ENCODE measurements around the gene LPIN3.

DNA sequence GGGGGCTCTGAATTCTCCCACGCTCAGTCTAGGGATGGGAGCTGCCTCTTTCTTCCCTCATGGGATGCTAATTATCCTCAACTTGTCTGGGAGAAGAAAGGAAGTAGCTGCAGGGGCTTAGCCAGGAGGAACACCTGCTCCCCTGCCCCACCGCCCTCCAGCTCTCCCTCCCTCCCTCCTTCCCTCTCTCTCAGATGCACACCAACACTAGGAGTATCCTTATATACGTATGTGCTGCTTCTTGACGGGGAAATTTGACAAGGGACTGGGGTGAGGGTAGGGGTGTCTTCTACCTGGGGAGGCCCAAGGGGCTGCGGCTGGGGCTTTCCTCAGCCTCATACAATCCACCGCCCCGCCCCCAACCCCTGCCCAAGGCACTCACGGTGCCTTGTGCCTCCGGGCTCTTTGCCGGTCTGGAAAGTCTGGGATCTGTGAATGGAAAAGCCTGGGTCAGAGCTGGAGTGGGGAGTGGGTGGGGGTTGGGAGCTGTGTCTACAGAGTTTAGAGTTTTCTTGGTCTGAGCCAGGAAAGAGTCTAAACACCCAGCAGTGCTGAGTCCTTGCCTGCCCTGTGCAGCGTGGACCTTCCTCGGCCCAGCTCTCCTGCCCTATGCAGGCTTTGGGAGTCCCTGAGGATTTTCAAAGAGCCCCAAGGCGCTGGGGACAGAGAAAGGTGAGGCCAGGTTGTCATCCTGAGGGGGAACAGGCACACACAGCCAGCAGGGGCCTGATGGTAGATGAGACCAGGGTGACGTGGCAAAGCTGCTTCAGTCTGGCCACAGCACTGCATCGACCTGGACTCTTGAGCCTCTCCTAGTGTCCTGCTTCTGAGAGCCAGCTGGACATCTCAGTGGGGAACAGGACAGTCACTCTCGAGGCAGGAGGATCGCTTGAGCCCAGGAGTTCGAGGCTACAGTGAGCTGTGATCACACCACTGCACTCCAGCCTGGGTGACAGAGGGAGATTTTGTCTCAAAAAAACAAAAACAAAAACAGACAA lies 55.3 kb downstream of the LPIN3 start:
- no peak for TF ChIP-seq CTCF (IDR thresholded peaks at IDR 0.05)
- no peak for TF ChIP-seq MXI1 (IDR thresholded peaks at IDR 0.05; ENCODE audit: low read depth, low read length)
- TF ChIP-seq POLR2AphosphoS5 (IDR thresholded peaks at IDR 0.05; ENCODE audit: low read depth, low read length), result no peak
- TF ChIP-seq, protein P1, sequence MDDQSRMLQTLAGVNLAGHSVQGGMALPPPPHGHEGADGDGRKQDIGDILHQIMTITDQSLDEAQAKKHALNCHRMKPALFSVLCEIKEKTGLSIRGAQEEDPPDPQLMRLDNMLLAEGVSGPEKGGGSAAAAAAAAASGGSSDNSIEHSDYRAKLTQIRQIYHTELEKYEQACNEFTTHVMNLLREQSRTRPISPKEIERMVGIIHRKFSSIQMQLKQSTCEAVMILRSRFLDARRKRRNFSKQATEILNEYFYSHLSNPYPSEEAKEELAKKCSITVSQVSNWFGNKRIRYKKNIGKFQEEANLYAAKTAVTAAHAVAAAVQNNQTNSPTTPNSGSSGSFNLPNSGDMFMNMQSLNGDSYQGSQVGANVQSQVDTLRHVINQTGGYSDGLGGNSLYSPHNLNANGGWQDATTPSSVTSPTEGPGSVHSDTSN (IDR thresholded peaks at IDR 0.05), result no peak
- TF ChIP-seq YY1 (IDR thresholded peaks at IDR 0.05; ENCODE audit: low read depth), result no peak
- TF ChIP-seq TAF1 (IDR thresholded peaks at IDR 0.05; ENCODE audit: borderline replicate concordance, low read depth, low read length), result no peak
- TF ChIP-seq GABPA (IDR thresholded peaks at IDR 0.05; ENCODE audit: low read depth), result no peak
- TF ChIP-seq NFIC (IDR thresholded peaks at IDR 0.05; ENCODE audit: borderline replicate concordance), result no peak
- no peak for TF ChIP-seq EP300 (IDR thresholded peaks at IDR 0.05; ENCODE audit: borderline replicate concordance in 1 of 2, low read depth in 1 of 2, low read length in 1 of 2)
- TF ChIP-seq JUND (IDR thresholded peaks at IDR 0.05), result no peak
